ENCODE measurements around the gene RCSD1.

The RCSD1 gene

GRCh38 chr1:167645140-167645541, 15.1 kb downstream of the RCSD1 start:
- Histone ChIP-seq H3K4me1 (ENCODE audit: control insufficient read depth in 1 of 2, insufficient read depth in 2 of 2, low read length in 2 of 2) (peaks cover 0 to 19% of the 10 kb centered on the region in 2 donors), H3K27ac (ENCODE audit: low read length) (no peak overlapping the region)

GRCh38 chr1:167645625-167646414, 15.8 kb downstream of the RCSD1 start:
- no peak overlapping the region for H3K4me3 ChIP-seq (ENCODE audit: low read depth in 1 of 2, low read length in 2 of 2)
- H3K9me3 ChIP-seq (ENCODE audit: control insufficient read depth in 1 of 2, low read length in 2 of 2) = no peaks in the 10 kb centered on the region
- no peak overlapping the region for H3K27ac ChIP-seq (ENCODE audit: low read length)
- peaks cover 0 to 19% of the 10 kb centered on the region in 2 donors for H3K4me1 ChIP-seq (ENCODE audit: control insufficient read depth in 1 of 2, insufficient read depth in 2 of 2, low read length in 2 of 2)
- H3K27me3 ChIP-seq (ENCODE audit: low read depth, low read length) = no peaks in the 10 kb centered on the region
- H3K36me3 ChIP-seq (ENCODE audit: control insufficient read depth in 1 of 2, insufficient read depth in 2 of 2, low read length in 2 of 2) = no peaks in the 10 kb centered on the region

More at GRCh38 chr1:167645140-167645541, 15.1 kb downstream of the RCSD1 start:
- H3K4me3 ChIP-seq (ENCODE audit: low read depth in 1 of 2, low read length in 2 of 2) = no peak overlapping the region
- peaks cover 0 to 2% of the 10 kb centered on the region in 2 donors for H3K36me3 ChIP-seq (ENCODE audit: control insufficient read depth in 1 of 2, insufficient read depth in 2 of 2, low read length in 2 of 2)
- H3K27me3 ChIP-seq (ENCODE audit: low read depth, low read length) = no peaks in the 10 kb centered on the region
- H3K9me3 ChIP-seq (ENCODE audit: control insufficient read depth in 1 of 2, low read length in 2 of 2) = no peaks in the 10 kb centered on the region

GRCh38 chr1:167648252-167648849, 18.3 kb downstream of the RCSD1 start:
- Histone ChIP-seq H3K4me3 (ENCODE audit: low read depth in 1 of 2, low read length in 2 of 2) (no peak overlapping the region), H3K4me1 (ENCODE audit: control insufficient read depth in 1 of 2, insufficient read depth in 2 of 2, low read length in 2 of 2) (peaks cover 0 to 19% of the 10 kb centered on the region in 2 donors), H3K9me3 (ENCODE audit: control insufficient read depth in 1 of 2, low read length in 2 of 2) (no peaks in the 10 kb centered on the region), H3K27ac (ENCODE audit: low read length) (no peak overlapping the region), H3K36me3 (ENCODE audit: control insufficient read depth in 1 of 2, insufficient read depth in 2 of 2, low read length in 2 of 2) (no peaks in the 10 kb centered on the region), H3K27me3 (ENCODE audit: low read depth, low read length) (no peaks in the 10 kb centered on the region)

GRCh38 chr1:167648978-167649744, 19.1 kb downstream of the RCSD1 start:
- Histone ChIP-seq H3K4me1 (ENCODE audit: control insufficient read depth in 1 of 2, insufficient read depth in 2 of 2, low read length in 2 of 2) (peaks cover 0 to 19% of the 10 kb centered on the region in 2 donors), H3K36me3 (ENCODE audit: control insufficient read depth in 1 of 2, insufficient read depth in 2 of 2, low read length in 2 of 2) (no peaks in the 10 kb centered on the region), H3K27me3 (ENCODE audit: low read depth, low read length) (no peaks in the 10 kb centered on the region), H3K4me3 (ENCODE audit: low read depth in 1 of 2, low read length in 2 of 2) (no peak overlapping the region), H3K27ac (ENCODE audit: low read length) (no peak overlapping the region), H3K9me3 (ENCODE audit: control insufficient read depth in 1 of 2, low read length in 2 of 2) (no peaks in the 10 kb centered on the region)

- peaks cover 0 to 10% of the 10 kb centered on the region in 2 donors for H3K4me1 ChIP-seq (ENCODE audit: control insufficient read depth in 1 of 2, insufficient read depth in 2 of 2, low read length in 2 of 2)
- H3K9me3 ChIP-seq (ENCODE audit: control insufficient read depth in 1 of 2, low read length in 2 of 2) = no peaks in the 10 kb centered on the region
- H3K27ac ChIP-seq (ENCODE audit: low read length) = no peak overlapping the region
- no peak overlapping the region for H3K4me3 ChIP-seq (ENCODE audit: low read depth in 1 of 2, low read length in 2 of 2)
- no peaks in the 10 kb centered on the region for H3K36me3 ChIP-seq (ENCODE audit: control insufficient read depth in 1 of 2, insufficient read depth in 2 of 2, low read length in 2 of 2)
- H3K27me3 ChIP-seq (ENCODE audit: low read depth, low read length) = no peaks in the 10 kb centered on the region
Observed at GRCh38 chr1:167650269-167651160, 20.5 kb downstream of the RCSD1 start.

GRCh38 chr1:167651161-167651693, 21.2 kb downstream of the RCSD1 start:
- Histone ChIP-seq H3K27ac (ENCODE audit: low read length) (no peak overlapping the region), H3K27me3 (ENCODE audit: low read depth, low read length) (no peaks in the 10 kb centered on the region), H3K36me3 (ENCODE audit: control insufficient read depth in 1 of 2, insufficient read depth in 2 of 2, low read length in 2 of 2) (no peaks in the 10 kb centered on the region), H3K9me3 (ENCODE audit: control insufficient read depth in 1 of 2, low read length in 2 of 2) (no peaks in the 10 kb centered on the region), H3K4me1 (ENCODE audit: control insufficient read depth in 1 of 2, insufficient read depth in 2 of 2, low read length in 2 of 2) (peaks cover 0 to 8% of the 10 kb centered on the region in 2 donors), H3K4me3 (ENCODE audit: low read depth in 1 of 2, low read length in 2 of 2) (no peak overlapping the region)

GRCh38 chr1:167654975-167655575, 25.0 kb downstream of the RCSD1 start:
- no peak overlapping the region for H3K4me3 ChIP-seq (ENCODE audit: low read depth in 1 of 2, low read length in 2 of 2)
- H3K27me3 ChIP-seq (ENCODE audit: low read depth, low read length) = no peaks in the 10 kb centered on the region
- no peaks in the 10 kb centered on the region for H3K9me3 ChIP-seq (ENCODE audit: control insufficient read depth in 1 of 2, low read length in 2 of 2)
- H3K36me3 ChIP-seq (ENCODE audit: control insufficient read depth in 1 of 2, insufficient read depth in 2 of 2, low read length in 2 of 2) = no peaks in the 10 kb centered on the region
- peaks cover 4 to 8% of the 10 kb centered on the region in 2 donors for H3K4me1 ChIP-seq (ENCODE audit: control insufficient read depth in 1 of 2, insufficient read depth in 2 of 2, low read length in 2 of 2)
- no peak overlapping the region for H3K27ac ChIP-seq (ENCODE audit: low read length)

GRCh38 chr1:167656657-167657056, 26.6 kb downstream of the RCSD1 start:
- Histone ChIP-seq H3K27me3 (ENCODE audit: low read depth, low read length) (no peaks in the 10 kb centered on the region), H3K9me3 (ENCODE audit: control insufficient read depth in 1 of 2, low read length in 2 of 2) (no peaks in the 10 kb centered on the region), H3K4me3 (ENCODE audit: low read depth in 1 of 2, low read length in 2 of 2) (no peak overlapping the region), H3K27ac (ENCODE audit: low read length) (no peak overlapping the region), H3K4me1 (ENCODE audit: control insufficient read depth in 1 of 2, insufficient read depth in 2 of 2, low read length in 2 of 2) (peaks cover 5 to 19% of the 10 kb centered on the region in 2 donors), H3K36me3 (ENCODE audit: control insufficient read depth in 1 of 2, insufficient read depth in 2 of 2, low read length in 2 of 2) (no peaks in the 10 kb centered on the region)

GRCh38 chr1:167658574-167659328, 28.7 kb downstream of the RCSD1 start:
- H3K36me3 ChIP-seq (ENCODE audit: control insufficient read depth in 1 of 2, insufficient read depth in 2 of 2, low read length in 2 of 2) = no peaks in the 10 kb centered on the region
- H3K27me3 ChIP-seq (ENCODE audit: low read depth, low read length) = no peaks in the 10 kb centered on the region
- no peak overlapping the region for H3K4me3 ChIP-seq (ENCODE audit: low read depth in 1 of 2, low read length in 2 of 2)
- H3K27ac ChIP-seq (ENCODE audit: low read length) = no peak overlapping the region
- H3K9me3 ChIP-seq (ENCODE audit: control insufficient read depth in 1 of 2, low read length in 2 of 2) = no peaks in the 10 kb centered on the region
- peaks cover 12 to 28% of the 10 kb centered on the region in 2 donors for H3K4me1 ChIP-seq (ENCODE audit: control insufficient read depth in 1 of 2, insufficient read depth in 2 of 2, low read length in 2 of 2)

GRCh38 chr1:167659450-167659849, 29.4 kb downstream of the RCSD1 start:
- no peaks in the 10 kb centered on the region for H3K9me3 ChIP-seq (ENCODE audit: control insufficient read depth in 1 of 2, low read length in 2 of 2)
- no peak overlapping the region for H3K4me3 ChIP-seq (ENCODE audit: low read depth in 1 of 2, low read length in 2 of 2)
- peaks cover 12 to 28% of the 10 kb centered on the region in 2 donors for H3K4me1 ChIP-seq (ENCODE audit: control insufficient read depth in 1 of 2, insufficient read depth in 2 of 2, low read length in 2 of 2)
- H3K27ac ChIP-seq (ENCODE audit: low read length) = no peak overlapping the region
- no peaks in the 10 kb centered on the region for H3K36me3 ChIP-seq (ENCODE audit: control insufficient read depth in 1 of 2, insufficient read depth in 2 of 2, low read length in 2 of 2)
- H3K27me3 ChIP-seq (ENCODE audit: low read depth, low read length) = no peaks in the 10 kb centered on the region

Measured in muscle layer of duodenum (tissue), 2 donors.